ENCODE results near the gene ADCYAP1R1.

The ADCYAP1R1 gene

GRCh38 chr7:31092606-31093005 is 40.5 kb downstream of the ADCYAP1R1 start:
- DNase-seq, result no peak

DNA sequence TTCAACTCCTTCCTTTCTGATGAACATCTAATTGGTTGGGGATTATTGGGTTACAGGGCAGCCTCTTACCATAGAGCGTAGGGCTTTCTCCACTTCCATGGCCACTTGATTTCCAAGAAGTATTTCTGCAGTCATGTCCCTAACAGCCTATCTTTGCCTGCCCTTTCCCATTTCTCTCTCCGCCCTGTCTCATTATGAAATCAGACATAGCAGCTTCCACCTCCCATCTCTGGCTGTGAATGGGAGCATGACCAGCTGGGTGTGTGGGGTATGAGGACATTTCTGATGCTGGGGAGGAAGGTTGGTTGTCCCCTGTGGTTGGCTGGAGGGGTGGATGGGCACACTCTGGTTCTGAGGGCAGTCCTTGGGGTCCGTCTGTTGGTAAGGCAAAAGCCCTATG is 41.2 kb downstream of the ADCYAP1R1 start:
- no peak for DNase-seq

DNA sequence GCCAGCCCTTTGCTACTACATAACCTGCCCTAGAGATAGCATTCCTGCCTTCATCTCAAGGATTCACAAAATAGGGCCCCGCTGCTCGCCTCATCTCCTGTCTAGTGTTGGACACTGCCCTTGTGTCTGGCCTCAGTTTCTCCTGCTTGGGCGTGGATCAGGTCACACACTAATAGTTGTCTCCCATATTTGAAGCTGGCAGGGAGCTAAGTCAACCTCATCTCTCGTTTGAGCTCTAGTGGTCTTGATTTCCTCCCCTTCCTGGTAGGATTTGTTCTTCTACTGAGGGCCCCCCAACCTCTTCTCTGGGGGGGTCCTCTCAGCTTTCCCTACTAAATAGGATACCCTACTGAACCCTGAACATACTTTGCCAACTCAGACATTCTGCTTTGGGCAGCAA is 42.2 kb downstream of the ADCYAP1R1 start:
- DNase-seq, result no peak

GRCh38 chr7:31095286-31096197 is 43.4 kb downstream of the ADCYAP1R1 start:
- DNase-seq, result no peak

DNA sequence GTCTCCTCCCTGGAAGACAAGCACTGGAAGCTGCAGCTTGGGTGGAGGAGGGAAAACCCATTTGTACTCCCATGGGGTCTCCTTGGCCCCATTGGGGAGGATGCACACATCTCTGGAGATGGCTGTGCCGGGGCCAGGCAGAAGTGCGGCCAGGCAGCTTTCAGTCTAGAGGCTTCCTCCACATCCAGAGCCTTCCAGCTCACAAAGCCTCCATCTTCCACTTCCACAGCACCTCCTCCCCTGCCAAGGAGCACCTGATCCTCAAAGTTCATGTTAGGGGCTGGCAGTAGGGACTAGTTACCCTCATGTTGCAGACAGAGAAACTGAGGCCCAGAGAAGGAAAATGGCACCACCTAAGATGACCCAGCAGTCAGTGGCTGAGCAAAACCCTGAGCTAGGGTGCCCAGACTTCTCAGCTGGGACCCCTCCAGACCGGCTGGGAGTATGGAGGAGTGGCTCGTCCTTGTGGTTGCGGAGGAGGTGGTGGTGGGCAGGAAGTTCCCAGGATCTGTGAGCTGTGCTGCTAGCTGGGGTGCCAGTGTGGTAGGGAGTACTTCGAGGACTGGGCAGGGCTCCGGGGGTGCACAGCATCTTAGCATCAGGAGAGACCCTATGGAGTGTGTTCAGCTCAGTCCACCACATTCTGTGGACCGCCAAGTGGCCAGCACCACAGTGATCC is 44.2 kb downstream of the ADCYAP1R1 start:
- DNase-seq, result no peak

DNA sequence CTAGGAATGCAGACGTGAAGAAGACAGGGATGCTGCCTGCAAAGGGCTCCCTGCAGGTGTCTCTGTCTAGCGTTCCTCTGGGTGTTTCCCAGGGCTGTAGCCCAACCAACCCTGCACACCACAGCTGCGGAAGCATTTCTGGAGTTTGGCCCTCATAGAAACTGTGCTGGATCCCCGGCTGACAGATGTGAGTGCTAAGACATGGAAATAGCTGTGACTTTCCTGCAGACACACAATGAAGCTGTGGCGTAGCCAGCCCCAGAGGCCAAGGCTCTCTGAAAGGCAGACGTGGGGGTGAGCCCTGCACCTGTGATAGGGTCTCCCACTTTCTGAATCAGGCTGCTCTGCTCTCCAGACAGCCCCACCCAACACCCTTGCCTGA is 44.8 kb downstream of the ADCYAP1R1 start:
- no peak for DNase-seq

- DNase-seq, result no peak
Observed at GRCh38 chr7:31098642-31099360, 46.7 kb downstream of the ADCYAP1R1 start.

GRCh38 chr7:31099451-31100444 is 47.6 kb downstream of the ADCYAP1R1 start:
- no peak for DNase-seq

- no peak for DNase-seq
Observed at GRCh38 chr7:31100445-31100844, 48.3 kb downstream of the ADCYAP1R1 start.

- no peak for DNase-seq
Observed at GRCh38 chr7:31100871-31101270, 48.8 kb downstream of the ADCYAP1R1 start.

DNA sequence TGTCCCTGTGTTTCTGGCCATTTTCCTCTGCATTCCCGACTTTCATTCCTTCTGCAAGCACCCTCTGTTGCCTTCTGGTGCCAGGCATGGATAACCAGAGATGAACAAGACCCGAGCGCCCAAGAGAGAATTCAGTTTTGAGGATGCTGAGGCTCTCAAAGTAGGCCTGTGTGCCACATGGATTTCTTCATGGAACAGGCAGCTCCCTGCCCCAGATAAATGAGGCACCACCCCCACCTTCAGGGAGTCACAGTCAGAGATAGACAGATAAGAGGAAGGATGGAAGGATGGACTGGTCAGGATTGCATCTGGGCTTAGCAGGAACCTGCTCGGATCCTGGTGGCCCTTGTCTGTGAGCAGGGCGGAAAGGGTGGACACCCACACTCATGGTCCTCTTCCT is 49.4 kb downstream of the ADCYAP1R1 start:
- no peak for DNase-seq

DNA sequence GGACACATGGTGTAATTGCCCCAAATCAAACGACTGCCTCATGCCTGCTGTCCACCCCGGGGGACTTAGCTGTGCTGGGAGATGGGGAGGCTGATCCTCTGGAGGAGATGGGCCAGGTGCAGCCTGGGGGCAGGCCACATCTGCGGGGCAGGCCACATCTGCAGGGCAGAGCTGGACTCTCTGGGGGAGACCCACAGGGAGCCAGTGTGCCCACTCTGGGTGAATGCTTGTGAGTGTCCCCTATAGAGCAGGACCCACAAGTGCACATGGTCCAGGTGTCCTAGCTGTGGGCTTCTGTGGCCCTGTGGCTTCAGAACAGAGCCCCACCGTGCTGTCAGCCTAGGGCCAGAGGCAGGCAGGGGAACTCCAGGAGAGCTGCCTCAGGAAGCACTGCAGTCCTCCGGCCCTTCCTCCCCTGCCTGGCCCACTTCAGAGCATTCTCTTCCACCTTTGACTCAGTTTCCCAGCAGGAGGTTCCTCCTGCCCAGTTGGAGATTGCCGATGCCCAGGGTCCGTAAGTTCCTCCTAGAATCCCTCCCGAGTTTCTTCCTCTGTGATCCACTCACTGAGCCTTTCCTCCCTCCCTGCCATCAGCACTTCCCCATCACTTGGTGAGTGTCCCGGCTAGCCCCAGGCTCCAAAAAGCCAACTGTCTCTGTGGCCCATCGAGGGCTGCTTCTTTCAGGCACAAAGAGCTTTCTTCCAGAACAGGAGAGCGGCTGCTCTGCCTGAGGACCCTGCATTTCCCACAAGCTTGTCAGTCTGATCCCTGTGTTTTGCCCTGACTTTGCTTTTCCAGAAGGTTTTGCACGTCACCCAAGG is 50.3 kb downstream of the ADCYAP1R1 start:
- no peak for DNase-seq

DNA sequence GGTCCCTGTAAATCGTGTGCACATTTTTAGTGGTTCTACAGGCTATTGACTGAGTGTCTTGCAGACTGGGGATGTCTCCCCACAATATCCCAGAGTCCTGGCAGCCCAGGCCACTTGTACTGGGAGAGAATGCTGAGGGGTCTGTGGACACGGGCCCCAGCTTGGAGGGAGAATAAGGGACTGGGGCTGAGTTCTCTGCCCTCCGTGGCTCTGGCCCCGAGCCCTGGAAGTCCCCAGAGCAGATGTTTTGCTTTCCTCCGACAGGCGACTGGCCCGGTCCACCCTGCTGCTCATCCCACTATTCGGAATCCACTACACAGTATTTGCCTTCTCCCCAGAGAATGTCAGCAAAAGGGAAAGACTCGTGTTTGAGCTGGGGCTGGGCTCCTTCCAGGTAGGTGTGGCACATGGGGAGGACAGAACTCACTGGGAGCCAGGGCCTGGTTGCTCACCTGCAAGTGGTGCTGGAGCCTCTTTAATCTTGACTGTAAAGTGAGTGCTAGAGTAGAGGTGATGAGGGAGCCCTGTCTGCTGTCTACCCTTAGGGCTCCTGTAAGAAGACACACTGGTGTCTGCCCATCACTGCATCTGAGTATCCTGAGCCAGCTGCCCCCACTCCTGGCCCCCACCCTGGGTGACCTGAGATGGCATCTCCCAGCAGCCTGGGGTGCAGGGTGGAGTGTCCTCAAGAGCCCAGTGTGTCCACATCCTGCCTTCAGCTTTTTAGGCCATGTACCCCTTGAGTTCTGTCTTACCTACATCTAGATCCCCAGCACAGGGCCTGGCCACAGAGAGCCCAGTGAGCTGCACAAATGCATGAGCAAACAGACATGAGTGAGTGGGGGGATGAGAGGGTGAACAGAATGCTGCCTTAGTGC is 51.1 kb downstream of the ADCYAP1R1 start:
- DNase-seq, result no peak

- no peak for DNase-seq
Observed at GRCh38 chr7:31104361-31105255, 52.5 kb downstream of the ADCYAP1R1 start.

DNA sequence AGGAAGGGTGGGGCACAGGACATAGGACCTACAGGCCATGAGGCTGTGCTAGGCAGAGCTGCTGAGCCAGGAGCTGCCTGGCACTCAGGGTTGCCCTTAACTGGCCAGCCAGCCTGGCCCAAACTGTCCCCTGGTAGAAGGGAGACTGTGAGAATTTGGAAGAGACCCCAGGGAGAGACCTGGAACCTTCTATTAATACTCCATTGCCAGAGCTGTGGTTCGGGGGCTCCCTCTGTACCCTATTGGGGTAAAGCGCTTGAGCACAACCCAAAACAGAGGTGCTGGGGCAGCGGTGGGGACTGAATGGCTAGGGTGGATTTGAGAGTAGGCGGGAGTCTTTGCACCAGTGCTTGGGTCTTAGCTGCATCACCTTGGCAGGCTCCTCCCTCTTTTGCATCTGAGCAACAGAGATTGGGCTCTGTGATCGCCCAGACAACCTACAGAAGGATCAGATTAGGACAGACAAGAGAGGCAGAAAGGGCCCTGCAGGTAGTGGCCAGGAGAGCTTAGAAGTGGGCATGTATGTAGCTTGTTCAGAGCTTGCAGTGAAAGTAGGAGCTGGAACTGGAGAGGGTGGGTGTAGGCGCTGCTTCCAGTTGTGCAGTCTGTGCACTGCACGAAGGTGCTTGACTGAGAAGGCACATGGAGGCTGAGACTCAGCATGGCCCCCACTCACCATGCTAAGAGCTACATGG is 53.3 kb downstream of the ADCYAP1R1 start:
- no peak for DNase-seq

DNA sequence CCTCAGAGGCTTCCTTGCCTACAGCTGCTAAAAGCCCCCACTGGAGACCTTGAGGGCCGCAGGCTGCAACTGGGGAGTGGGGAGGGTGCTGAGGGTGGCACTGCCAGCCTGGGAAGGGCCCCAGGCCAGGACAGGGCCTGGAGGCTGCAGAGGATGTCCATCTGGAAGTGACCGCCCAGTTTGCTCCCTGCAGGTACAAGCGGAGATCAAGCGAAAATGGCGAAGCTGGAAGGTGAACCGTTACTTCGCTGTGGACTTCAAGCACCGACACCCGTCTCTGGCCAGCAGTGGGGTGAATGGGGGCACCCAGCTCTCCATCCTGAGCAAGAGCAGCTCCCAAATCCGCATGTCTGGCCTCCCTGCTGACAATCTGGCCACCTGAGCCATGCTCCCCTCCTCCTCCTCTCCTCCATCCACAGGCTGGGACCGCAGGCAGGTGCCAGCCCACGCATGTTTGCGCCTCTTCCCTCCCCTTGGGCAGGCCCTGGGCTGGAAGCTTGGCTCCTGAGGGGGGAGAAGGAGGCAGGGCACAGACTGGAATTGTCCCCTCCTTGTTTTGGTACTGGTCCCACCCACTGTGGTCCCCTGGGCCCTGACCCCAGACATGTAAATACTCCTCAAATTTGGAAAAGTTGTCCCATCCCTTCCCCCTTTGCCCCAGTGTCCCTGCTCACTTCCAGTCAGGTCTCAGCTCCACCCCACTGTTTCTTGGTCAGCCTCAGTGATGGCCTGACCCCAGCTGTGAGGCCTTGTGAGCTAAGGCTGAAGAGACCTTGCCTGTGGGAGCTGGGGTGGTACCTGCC is 54.4 kb downstream of the ADCYAP1R1 start:
- DNase-seq, result no peak
